Testis (tissue), 3 donors: Measurements from ENCODE around the gene CNTN4. TPM values are rescaled to one million over a fixed set of nuclear protein-coding genes. Genes with fewer than 3 reads are reported as not detected.

Experiments used
- DNase-seq: peaks from one replicate; pipeline ENCODE4 v3.0.0-alpha.2; 2019
- H3K27ac ChIP-seq, 2 donors: fragments of 200-600 bp; sonication (generic); one replicate each; pipeline ENCODE4 v1.5.1; 2019
- H3K27me3 ChIP-seq: fragments of 200-600 bp; sonication (generic); one replicate; pipeline ENCODE4 v1.5.1; 2019
- H3K36me3 ChIP-seq: fragments of 200-600 bp; sonication (generic); one replicate; pipeline ENCODE4 v1.5.1; 2017; ENCODE audit warnings: low read depth; ENCODE audit errors: missing control alignments
- H3K4me1 ChIP-seq: fragments of 200-600 bp; sonication (generic); one replicate; pipeline ENCODE4 v1.5.1; 2019
- H3K4me3 ChIP-seq, 2 donors: fragments of 200-600 bp; sonication (generic); one replicate each; pipeline ENCODE4 v1.5.1; 2017 to 2019
- H3K9me3 ChIP-seq: fragments of 200-600 bp; sonication (generic); one replicate; pipeline ENCODE4 v1.5.1; 2017
- CTCF ChIP-seq, 3 experiments: fragments of 450-650 bp in 2 of 3; fragments of 200-600 bp in 1 of 3; sonication (generic) in 1 of 3; IDR thresholded peaks; one replicate each; pipeline ENCODE4 v1.5.1; 2016 to 2019; ENCODE audit warnings: antibody characterized with exemption in 3 of 3, mild to moderate bottlenecking in 2 of 3, moderate library complexity in 1 of 3
- POLR2A ChIP-seq: fragments of 450-650 bp; IDR thresholded peaks from one replicate; pipeline ENCODE4 v1.6.1; 2017; ENCODE audit warnings: antibody characterized with exemption, mild to moderate bottlenecking, moderate library complexity
- WGBS, 2 donors: methylation state at CpG; one replicate each; pipeline ENCODE4 v1.1.5; 2018; 5-methylcytosine and 5-hydroxymethylcytosine counted together
- intact Hi-C: fragments of 100-400 bp; cut with DNase I; formaldehyde crosslinking; loops from one replicate; pipeline ENCODE4 v1.15.1; 2023; ENCODE audit warnings: low total_unique reads
- polyA plus RNA-seq: library from polyadenylated mRNA; stranded (reverse); fragments of 350-450 nt; fragmentation: Illumina TruSeq; extraction: RNeasy Lipid Tissue Mini Kit (QIAGEN cat#74804); gene quantifications from one replicate; pipeline ENCODE4 v1.2.3, GENCODE V29; 2014; ENCODE audit warnings: low read depth, low replicate concordance; ENCODE audit not compliant: insufficient read depth
- total RNA-seq, 2 donors: library from RNA; depleted of rRNA; stranded (reverse); fragments of >200 nt; gene quantifications; one replicate each; pipeline ENCODE4 v1.2.3, GENCODE V29; 2016

Gene CNTN4
- total and polyA plus RNA-seq, 3 donors from 2014 or later, result 10.4 to 37.7 (median 19.6) TPM

- intact Hi-C loops, result no loop called here
- Histone ChIP-seq H3K9me3 (no peaks in the 10 kb centered on the region), H3K4me1 (no peaks in the 10 kb centered on the region), H3K27ac (no peak overlapping the region), H3K36me3 (no peaks in the 10 kb centered on the region), H3K4me3 (no peak overlapping the region), H3K27me3 (no peaks in the 10 kb centered on the region)
- TF ChIP-seq POLR2A, result no peak
- TF ChIP-seq CTCF (IDR thresholded peaks at IDR 0.05), result no peak
- 67 to 68% methylated on average over 2 of the region's 2 CpGs for WGBS, 2 donors
- no peak for DNase-seq
These were observed 775.3 kb downstream of the CNTN4 start for GRCh38 chr3:2873986-2874385.

GRCh38 chr3:2875699-2876098, 777.0 kb downstream of the CNTN4 start:
- Histone ChIP-seq H3K9me3 (no peaks in the 10 kb centered on the region), H3K4me1 (no peaks in the 10 kb centered on the region), H3K4me3 (no peak overlapping the region), H3K36me3 (no peaks in the 10 kb centered on the region), H3K27me3 (no peaks in the 10 kb centered on the region), H3K27ac (no peak overlapping the region)
- DNase-seq, result no peak
- no peak for TF ChIP-seq CTCF (IDR thresholded peaks at IDR 0.05)
- no peak for TF ChIP-seq POLR2A
- intact Hi-C loops, result no loop called here
- WGBS, 2 donors, result 76 to 88% methylated on average over 3 of the region's 3 CpGs

- TF ChIP-seq CTCF (IDR thresholded peaks at IDR 0.05) (no peak), POLR2A (no peak)
- H3K4me3 ChIP-seq, result no peak overlapping the region
- DNase-seq, result no peak
- intact Hi-C loops, result no loop called here
- no peak overlapping the region for H3K27ac ChIP-seq
- no peaks in the 10 kb centered on the region for H3K4me1 ChIP-seq
- WGBS, 2 donors, result 78 to 91% methylated on average over 2 of the region's 2 CpGs
- H3K27me3 ChIP-seq, result no peaks in the 10 kb centered on the region
- H3K9me3 ChIP-seq, result no peaks in the 10 kb centered on the region
- no peaks in the 10 kb centered on the region for H3K36me3 ChIP-seq
These were observed 777.7 kb downstream of the CNTN4 start for GRCh38 chr3:2876362-2876761.

- H3K27me3 ChIP-seq, result no peaks in the 10 kb centered on the region
- no peak overlapping the region for H3K4me3 ChIP-seq
- TF ChIP-seq POLR2A, result no peak
- TF ChIP-seq CTCF (IDR thresholded peaks at IDR 0.05), result no peak
- WGBS, 2 donors, result 95 to 100% methylated on average over 2 of the region's 2 CpGs
- H3K27ac ChIP-seq, result no peak overlapping the region
- no peaks in the 10 kb centered on the region for H3K4me1 ChIP-seq
- no peaks in the 10 kb centered on the region for H3K9me3 ChIP-seq
- H3K36me3 ChIP-seq, result no peaks in the 10 kb centered on the region
- DNase-seq, result no peak
- intact Hi-C loops, result no loop called here
These were observed 780.4 kb downstream of the CNTN4 start for GRCh38 chr3:2879023-2879422.

- Histone ChIP-seq H3K36me3 (no peaks in the 10 kb centered on the region), H3K4me3 (no peak overlapping the region), H3K4me1 (no peaks in the 10 kb centered on the region), H3K27me3 (no peaks in the 10 kb centered on the region), H3K27ac (no peak overlapping the region), H3K9me3 (no peaks in the 10 kb centered on the region)
- intact Hi-C loops, result no loop called here
- TF ChIP-seq CTCF (IDR thresholded peaks at IDR 0.05) (no peak), POLR2A (no peak)
- no peak for DNase-seq
These were observed 780.9 kb downstream of the CNTN4 start for GRCh38 chr3:2879587-2879986.
